ENCODE data around the gene SCYGR4.
"Not testable (repeated sequence)": the region's sequence is repeated elsewhere in the genome, so short reads cannot be mapped to it uniquely, and the experiment has no call there.

SCYGR4 gene

DNA sequence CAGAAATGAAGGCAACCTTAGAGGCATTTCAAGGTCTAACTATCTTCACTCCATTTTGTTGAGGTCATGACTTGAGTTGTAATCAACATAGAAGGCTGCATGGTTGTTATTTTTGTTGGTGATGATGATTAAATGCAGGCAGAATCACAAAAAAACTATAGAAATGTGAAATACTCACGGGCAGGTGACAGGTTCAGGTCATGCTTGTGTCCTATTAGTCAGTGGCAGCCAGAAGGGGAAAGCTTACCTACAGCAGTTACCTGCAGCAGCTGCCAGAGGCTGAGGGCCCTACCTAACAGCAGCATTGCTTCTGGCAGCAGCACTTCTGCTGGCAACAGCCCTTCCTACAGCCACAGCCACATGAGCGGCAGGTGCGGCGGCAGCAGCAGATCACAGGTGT, 3.1 kb upstream of the SCYGR4 start:
- DNase-seq (ENCODE audit: low spot score): no peak

DNA sequence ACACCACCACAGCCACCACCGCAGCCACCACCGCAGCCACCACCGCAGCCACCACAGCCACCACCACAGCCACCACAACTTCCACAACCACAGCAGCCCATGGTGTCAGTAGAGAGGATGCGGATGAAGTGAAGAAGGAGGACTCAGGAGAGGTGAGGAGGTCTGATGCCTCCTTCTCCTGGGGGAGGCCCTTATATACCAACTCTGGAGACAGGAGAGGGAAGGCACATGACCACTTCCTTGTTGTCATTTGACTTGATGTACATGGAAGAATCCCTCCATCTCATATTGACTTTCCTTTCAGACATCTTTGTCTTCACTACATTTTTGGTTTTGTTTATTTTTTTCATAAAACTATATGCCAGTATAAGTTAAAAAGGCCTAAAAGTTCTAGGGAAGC, 2.6 kb upstream of the SCYGR4 start, which contains the start of gene SCYGR3:
TSS of gene SCYGR3 (minus strand) at position 101 of the 400 bp plus-strand sequence. CDS start at position 101, 0 bp downstream.
- DNase-seq (ENCODE audit: low spot score): no peak

DNA sequence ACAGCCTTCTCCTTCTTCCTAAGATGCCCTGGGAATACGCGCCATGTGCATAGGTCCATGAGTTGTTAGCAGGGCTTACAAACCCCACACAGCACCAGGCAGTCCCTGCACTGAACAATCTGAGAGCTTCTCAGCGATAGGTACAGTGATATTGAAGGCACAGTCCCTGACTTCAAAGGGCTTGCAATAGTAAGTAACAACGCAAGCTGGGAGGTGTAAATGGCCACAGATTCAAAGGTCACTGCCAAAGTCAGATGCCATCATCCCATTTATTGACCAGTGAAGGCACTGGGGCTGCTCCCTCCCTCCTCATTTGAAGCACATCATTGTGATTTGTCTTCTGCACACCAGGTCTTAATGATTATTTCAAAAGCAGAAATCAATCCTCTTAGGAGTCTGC, 2.1 kb upstream of the SCYGR4 start:
- DNase-seq (ENCODE audit: low spot score): no peak

DNA sequence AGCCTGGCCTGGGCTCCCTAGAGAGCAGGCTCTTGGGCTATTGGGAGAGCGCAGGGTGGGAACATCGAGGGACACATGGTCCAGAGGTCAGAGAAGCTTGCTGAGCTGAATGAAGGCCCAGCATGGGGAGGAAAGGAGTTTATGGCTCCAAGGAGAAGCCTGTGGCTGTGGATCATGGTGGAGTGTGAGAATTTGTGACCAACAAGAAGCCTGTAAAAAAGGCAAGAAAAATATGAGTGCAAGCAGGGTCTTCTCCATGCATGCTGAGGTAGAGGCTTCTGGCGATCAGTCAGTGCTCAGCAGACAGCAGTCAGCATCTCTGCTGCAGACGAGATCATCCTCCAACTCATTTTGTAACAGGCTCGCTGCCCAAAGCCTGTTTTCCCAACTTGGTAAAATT, 1.4 kb upstream of the SCYGR4 start:
- no peak for DNase-seq (ENCODE audit: low spot score)

DNA sequence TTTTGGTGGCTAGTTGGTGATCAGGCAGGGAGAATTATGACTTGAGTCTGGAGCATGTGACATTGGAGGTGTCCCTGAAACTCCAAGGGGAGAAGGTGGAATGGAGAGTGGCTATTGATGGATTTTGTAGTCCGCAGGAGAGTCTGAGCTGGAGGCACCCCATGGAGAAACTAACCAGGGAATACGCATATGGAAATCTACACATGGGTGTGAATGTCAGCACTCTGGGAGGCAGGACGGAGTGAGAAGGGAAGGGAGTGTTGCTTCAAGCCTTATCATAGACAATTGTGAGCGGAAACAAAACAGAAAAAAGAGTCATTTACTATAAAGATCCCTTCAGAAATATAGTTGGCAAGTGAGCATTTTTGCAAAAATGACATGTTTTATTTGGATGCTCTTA, 667 bp upstream of the SCYGR4 start:
- DNase-seq (ENCODE audit: low spot score): no peak

DNA sequence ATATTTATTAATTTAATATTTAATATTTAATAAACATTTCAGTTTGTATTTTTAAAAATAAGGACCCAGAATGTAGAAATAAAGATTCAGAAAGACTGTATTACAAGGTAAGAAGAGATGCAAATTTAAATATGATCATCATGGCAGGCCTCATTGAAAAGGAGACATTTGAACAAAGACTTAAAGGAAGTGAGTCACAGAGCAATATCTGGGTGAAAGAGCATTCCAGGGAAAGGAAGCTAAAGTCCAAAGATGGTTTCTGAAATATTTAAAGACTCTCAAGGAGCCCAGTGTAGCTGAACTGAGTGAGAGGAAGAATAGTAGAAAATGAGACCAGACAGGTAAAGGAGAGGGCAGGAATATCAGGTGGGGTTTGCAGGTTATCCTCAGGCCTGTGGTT, 5.9 kb downstream of the SCYGR4 start:
- no peak for DNase-seq (ENCODE audit: low spot score)

DNA sequence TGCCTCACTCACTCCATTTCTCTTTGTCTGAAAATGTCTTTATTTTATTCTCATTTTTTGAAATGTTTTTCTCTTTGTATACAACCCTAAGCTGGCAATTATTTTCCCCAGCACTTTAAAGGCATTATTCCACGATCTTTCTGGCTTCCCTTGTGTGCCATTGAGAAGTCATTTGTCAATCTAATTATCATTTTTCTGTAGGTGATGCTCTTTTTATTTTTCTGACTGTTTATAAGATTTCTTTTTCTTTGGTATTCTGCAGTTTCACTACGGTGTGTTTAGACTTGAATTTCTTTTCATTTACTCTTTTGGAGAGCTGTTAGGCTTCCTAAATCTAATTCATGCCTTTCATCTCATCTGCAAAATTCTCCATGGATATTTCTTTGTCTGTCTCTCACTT, 8.1 kb downstream of the SCYGR4 start:
- DNase-seq (ENCODE audit: low spot score): no peak

DNA sequence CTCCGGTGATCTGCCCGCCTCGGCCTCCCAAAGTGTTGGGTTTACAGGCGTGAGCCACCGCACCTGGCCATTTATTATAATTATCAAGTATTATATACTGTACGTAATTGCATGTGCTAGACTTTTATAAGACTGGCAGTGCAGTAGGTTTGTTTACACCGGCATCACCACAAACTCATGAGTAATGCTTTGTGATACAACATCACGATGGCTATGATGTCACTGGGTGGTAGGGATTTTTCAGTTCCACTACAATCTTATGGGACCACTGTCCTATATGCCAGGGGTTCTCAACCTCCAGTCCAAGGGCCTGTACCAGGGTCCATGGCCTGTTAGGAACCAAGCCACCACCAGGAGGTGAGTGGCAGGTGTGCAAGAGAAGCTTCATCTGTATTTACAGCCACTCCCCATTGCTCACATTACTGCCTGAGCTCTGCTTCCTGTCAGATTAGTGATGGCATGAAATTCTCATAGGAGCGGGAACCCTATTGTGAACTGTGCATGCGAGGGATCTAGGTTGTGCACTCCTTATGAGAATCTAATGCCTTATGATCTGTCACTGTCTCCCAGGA, 9.4 kb downstream of the SCYGR4 start:
- DNase-seq (ENCODE audit: low spot score): no peak

DNA sequence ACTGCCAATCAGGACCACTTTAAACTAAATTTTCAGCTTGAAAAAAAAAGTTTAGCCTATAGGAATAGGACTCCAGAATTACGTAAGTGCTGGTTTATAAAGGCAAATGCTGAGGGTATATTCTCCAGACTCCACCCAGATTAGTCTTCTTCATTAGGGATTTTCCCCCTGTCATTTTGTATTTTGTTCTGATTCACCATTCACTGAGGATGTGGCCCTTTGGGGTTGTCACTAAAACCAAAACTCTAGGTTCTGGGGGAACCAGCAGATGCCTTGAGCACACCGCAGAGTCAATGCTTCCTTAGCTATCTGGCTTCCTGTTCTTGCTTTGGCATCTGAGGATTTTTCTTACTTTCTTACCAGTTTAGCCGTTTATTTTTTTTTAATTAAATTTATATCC, 10.5 kb downstream of the SCYGR4 start:
- no peak for DNase-seq (ENCODE audit: low spot score)

DNA sequence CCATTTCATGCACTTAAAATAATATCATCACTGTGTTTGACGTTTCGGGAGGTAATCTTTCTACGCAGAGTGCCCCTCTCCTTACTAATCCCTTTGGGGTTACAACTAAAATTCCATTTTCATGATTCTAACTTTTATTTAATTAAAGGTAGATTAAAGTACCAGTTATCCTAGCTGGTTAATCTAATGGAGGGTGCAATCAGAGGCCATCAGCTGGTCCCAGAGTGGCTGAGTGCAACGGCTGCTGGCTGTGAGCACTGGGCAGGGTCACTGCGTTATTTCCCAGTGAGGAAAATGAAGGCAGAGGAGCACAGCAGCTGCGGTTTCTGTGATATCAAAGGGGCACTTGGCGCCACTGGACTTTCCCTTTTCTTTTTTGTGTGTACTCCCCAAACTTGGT, 12.1 kb downstream of the SCYGR4 start:
- no peak for DNase-seq (ENCODE audit: low spot score)

DNA sequence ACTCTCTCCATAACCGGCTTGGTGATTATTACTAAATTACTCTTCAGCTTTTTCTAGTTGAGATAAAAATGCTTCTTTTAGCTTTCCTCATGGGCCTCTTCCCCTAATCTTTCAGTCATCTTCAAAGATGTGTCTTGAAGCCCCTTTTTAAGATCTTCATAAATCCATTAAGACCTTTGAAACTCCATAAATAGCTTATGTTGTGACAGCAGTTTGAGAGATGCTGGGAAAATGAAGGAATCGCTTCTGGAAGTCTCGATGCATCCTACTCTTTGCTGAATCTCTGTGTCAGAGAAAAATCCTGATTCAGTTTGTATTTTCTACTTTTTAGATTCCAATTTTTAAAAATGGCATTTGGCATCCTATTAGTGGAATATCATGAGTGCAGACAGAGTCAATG, 13.0 kb downstream of the SCYGR4 start:
- no peak for DNase-seq (ENCODE audit: low spot score)

DNA sequence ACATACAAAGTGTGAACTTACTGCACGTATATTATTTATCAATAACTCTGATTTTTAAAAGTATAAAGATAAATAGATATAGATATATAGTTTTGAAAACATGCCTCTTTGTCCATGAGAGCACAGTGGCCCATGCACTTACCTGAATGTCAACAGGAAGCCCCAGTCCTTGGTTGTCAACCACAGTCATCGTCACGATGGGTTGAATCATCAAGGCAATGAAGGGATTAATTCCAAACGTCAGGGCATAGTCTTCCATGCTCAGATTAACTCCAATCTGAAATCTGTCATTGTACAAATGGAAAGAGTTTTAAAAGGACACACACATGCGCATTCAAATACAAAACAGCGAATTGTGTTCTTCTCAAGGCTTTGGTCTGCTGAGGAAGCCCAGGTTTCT, 15.5 kb downstream of the SCYGR4 start:
- no peak for DNase-seq (ENCODE audit: low spot score)

DNA sequence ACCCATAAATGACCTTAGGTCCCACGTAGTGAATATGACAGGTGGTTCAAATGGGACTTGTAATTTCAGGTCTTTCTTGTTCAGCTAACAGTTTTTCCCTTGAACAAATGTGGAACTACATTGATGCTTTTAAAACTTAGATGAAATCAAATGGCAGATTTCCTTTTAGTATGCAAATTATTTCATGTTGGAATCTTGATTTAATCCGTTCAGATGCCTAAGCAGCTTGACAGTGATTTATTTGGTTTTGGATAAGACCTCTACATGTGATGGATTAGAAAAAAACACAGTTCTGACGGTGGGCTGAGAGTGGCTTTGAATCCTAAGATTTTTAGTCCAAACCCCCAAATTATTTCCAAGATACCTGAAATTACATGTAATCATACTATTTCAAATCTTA, 16.9 kb downstream of the SCYGR4 start:
- no peak for DNase-seq (ENCODE audit: low spot score)

DNA sequence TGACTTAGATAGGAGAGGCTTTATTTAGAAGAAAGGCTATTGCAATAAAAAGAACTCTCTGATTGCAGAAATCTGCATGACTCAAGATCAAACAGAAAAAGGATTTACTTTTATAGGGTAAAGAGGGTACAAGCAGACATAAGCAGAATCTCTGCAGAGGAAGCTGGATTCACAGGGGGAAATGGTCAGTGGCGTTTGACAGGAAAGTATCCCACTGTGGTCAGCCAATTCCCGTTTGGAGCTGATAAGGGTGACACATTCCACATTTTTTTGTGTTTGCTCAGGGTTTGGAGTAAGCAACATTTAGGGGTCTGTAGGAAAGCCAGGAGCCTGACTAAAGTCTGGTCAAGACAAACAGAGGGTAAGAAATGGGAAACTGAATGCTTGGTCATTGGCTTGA, 25.4 kb downstream of the SCYGR4 start:
- no peak for DNase-seq (ENCODE audit: low spot score)

DNA sequence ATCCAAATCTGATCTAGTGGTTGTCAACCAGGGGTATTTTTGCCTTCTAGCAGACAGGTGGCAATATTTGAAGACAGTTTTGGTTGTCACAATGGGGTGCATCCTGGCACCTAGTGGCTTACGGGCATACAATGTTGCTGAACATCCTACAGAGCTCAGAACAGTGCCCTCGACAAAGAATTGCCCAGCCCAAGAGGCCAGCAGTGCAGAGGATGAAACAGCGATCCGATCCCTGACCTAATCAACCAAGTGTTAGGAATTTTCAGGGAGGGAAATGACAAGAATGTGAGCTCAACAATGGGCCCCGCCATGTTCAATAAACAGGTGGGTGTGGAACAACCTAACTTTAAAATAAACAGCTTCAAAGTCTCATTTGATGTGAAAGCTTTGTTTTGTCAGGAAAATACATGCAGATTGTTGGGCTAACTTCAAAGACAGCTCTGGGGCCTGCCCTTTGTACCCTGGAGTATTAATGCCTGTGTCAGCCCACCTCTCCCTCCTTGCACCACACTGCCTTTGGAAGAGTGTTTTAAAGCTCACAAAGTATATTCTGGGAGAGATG, 26.8 kb downstream of the SCYGR4 start:
- DNase-seq (ENCODE audit: low spot score): no peak

DNA sequence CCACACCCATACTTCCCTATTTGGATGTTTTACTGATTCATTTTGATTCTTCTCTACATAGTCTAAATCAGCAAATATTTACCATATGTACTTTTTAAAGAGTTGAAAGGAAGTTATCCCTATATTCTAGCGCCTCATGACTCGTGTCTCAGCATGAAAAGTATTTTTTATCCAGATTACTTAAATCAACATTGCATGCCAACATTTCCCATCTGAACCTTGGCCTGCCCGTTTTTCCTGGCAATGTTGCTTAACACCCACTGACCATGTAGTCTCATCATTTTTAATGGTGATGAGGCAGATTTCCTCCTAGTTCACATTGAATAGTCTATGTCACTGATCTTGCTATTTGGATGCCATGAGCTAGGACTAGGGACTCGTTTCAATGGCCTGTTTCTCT, 36.1 kb downstream of the SCYGR4 start:
- no peak for DNase-seq (ENCODE audit: low spot score)

DNA sequence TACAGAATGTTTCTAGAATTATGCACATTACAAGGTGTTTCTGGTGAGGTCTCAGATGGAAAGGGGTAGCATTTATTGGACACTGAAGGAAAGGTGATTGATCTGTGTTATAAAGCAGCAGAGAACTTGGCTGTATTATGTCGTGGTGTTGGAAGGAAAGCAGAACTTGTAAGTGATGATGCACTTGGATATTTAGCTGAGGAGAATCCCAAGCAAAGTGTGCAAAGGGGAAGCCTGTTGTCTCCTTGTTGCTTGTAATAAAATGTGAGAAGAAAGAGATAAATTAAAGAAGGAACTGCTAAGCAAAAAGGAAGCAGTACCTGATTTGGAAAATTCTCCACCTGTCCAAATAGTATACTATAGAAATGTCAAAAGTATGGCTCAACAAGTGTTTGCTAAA, 37.1 kb downstream of the SCYGR4 start:
- no peak for DNase-seq (ENCODE audit: low spot score)

DNA sequence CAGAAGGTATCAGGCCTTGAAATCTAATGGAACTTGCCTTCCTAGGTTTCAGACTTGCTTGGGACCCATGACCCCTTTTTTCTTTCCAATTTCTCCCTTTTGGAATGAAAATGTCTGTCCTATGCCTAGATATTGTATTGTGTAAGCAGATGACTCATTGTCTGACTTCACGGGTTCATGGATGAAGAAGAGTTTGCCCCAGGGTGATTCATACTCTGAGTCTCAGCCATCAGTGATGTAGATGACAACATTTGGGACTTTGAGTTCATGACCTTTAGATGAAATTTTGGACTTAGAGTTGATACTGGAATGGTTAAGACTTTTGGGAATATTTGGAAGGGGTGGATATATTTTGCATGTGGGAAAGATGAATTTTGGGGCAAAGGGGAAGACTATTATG, 38.2 kb downstream of the SCYGR4 start:
- DNase-seq (ENCODE audit: low spot score): peak; percentile 26

DNA sequence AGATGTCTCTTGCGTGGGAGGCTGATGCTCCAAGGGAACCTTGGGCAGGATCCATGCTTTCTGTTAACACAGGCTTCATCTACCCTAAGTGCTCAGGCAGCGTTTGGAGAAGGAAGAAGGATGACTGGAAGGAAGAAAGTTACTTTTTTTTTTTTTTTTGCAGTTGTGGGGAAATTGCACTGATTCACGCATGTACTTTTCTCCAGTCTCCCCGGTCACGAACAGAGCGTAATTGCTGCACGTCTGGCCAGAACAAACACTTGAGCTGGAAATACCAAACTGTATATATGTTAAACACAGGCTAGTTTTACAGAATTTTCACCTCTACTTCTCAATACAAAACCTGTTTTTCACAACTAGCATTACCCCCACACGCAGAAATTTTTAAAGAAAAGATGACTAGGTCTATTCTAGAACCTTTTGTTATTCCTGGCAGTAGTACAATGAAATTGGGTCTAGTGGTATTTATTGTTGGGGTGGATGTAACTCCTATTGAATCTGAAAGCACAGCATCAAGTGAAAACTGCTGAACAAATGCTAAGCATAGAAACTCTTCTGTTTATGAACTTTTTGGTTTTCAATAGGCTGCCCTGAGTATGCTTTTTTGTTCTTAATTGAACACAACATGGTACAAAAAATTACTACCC, 40.0 kb downstream of the SCYGR4 start:
- no peak for DNase-seq (ENCODE audit: low spot score)

DNA sequence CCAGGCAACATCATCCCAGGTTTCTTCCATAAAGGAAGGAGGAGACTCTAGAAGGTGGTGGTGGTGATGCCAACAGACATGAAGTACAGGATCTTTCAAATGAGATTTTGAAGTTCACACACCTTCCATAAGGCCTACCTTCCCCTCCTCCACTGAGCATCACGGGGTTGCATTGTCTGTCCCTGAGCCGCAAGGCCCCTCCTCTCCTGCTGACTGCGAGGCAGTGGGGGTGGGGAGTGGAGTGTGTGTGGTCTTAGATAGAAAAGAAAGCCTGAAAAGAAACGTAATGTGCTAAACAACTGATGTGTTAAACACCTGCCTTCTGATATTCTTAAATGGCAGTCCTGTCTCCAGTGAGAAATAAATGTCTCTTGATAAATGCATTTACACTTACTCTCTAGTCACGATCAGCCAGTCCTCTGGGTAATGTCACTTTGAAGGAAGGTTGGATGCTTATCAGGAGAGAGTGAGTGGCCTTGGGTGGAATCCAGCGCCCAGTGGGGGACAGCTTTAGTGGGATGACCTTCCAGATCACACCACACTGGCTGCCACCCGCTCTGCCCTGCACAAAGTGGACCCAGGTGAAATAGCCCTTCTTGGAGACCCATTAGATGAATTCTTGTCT, 43.8 kb downstream of the SCYGR4 start:
- no peak for DNase-seq (ENCODE audit: low spot score)

DNA sequence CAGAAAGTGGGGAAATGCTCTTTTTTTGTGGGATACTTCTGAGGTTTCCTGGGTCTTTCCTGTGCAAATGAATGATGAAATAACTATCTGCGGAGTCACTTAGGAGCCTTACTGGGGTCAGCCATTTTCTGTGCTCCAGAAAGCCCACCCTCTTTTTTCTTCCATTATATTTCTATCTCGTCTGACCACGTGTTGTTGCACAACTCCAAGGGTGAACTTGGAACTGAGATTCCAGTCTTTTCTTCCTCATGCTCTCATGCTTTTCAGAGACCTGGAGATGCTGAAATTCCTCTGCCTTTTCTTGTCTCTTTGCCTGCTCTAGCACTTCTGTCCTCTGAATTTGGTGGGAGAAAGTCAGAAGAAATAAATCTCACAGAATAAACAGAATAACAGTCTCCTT, 44.5 kb downstream of the SCYGR4 start:
- DNase-seq (ENCODE audit: low spot score): no peak

DNA sequence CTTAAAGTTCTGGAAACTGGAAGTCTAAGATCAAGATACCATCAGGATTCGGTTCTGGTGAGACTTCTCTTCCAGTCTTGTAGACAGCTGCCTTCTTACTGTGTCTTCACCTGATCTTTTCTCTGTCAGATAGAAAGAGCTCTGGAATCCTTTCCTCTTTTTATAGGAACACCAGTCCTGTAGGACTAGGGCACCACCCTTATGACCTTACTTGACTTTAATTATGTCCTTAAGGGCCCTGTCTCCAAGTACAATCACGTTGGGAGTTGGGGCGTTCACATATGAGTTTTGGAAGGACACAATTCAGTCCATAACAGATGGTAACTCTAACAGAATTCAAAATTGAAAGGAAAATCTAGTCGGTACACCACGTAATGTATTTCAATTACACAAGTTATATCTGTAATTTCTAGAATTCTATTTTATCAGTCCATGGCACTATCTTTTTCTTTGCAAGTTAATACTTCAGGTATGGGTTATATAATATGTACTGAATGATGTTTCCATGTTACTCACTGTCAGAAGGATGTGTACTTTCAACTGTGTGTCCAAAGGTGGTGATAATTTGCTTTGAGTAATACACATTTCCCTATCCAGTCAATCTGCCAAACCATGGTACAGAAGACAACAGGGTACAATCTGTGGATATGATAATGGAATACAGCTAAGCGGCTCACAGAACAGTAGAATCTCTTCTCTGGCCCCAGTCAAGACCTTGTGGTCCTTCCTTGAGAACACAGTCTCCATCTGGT, 48.1 kb downstream of the SCYGR4 start:
- DNase-seq (ENCODE audit: low spot score): no peak

DNA sequence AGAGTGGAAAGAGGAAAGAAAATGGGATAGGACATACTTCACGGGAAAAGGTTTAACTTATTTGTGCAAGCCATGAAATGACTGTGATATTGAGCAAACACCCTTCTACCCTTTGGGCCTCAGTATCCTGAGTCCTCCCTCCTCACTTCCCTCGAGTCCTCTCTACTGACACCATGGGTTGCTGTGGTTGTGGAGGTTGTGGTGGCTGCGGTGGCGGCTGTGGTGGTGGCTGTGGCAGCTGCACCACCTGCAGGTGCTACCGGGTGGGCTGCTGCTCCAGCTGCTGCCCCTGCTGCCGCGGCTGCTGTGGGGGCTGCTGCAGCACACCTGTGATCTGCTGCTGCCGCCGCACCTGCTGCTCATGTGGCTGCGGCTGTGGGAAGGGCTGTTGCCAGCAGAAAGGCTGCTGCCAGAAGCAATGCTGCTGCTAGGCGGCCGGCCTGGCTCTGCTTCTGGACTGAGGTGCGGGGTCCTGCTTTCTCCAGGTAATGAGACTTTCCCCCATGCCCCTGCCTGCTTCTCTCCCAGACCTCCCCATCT, 49.4 kb downstream of the SCYGR4 start, which contains the start of gene SCYGR5:
TSS of gene SCYGR5 (plus strand) at position 174 of the 540 bp plus-strand sequence. CDS start at position 174, 0 bp downstream.
- DNase-seq (ENCODE audit: low spot score): not testable (repeated sequence)
